HEK293 (cell line): ENCODE measurements around the gene GARIN5A.

ENCODE experiments used
- GLI2 ChIP-seq: fragments of 450-650 bp; formaldehyde crosslinking; IDR thresholded peaks from 2 replicates; pipeline ENCODE4; 2017; ENCODE audit warnings: missing biosample characterization, missing genetic modification characterization, low read depth, borderline replicate concordance
- PBX3 ChIP-seq: sonication (generic); formaldehyde crosslinking; IDR thresholded peaks from 2 replicates; pipeline ENCODE4 v1.8.1; 2022; ENCODE audit warnings: mild to moderate bottlenecking, moderate library complexity, missing genetic modification reagents
- WT1 ChIP-seq: fragments of 450-650 bp; formaldehyde crosslinking; IDR thresholded peaks from 2 replicates; pipeline ENCODE4 v1.5.1; 2016; ENCODE audit warnings: missing biosample characterization, missing genetic modification characterization
- YY1 ChIP-seq: fragments of 450-650 bp; formaldehyde crosslinking; IDR thresholded peaks from 2 replicates; pipeline ENCODE4 v1.5.1; 2018; ENCODE audit warnings: missing biosample characterization, missing genetic modification characterization
- YY2 ChIP-seq: fragments of 450-650 bp; formaldehyde crosslinking; IDR thresholded peaks from 2 replicates; pipeline ENCODE4 v1.5.1; 2016; ENCODE audit warnings: missing biosample characterization, missing genetic modification characterization
- ZBTB11 ChIP-seq: fragments of 450-650 bp; formaldehyde crosslinking; conservative IDR thresholded peaks from 2 replicates; pipeline ENCODE4 v1.5.1; 2016; ENCODE audit warnings: low read depth, missing biosample characterization, missing genetic modification characterization
- ZBTB17 ChIP-seq: fragments of 450-650 bp; formaldehyde crosslinking; IDR thresholded peaks from 2 replicates; pipeline ENCODE4 v1.5.1; 2016; ENCODE audit warnings: missing biosample characterization, missing genetic modification characterization
- ZNF114 ChIP-seq: fragments of 450-650 bp; formaldehyde crosslinking; IDR thresholded peaks from 2 replicates; pipeline ENCODE4 v1.5.0; 2017; ENCODE audit warnings: missing biosample characterization, missing genetic modification characterization
- ZNF140 ChIP-seq: fragments of 450-650 bp; formaldehyde crosslinking; IDR thresholded peaks from 2 replicates; pipeline ENCODE4 v1.5.1; 2016; ENCODE audit warnings: missing biosample characterization, missing genetic modification characterization
- ZNF148 ChIP-seq: fragments of 450-650 bp; formaldehyde crosslinking; IDR thresholded peaks from 2 replicates; pipeline ENCODE4 v1.5.0; 2017; ENCODE audit warnings: missing biosample characterization, missing genetic modification characterization, borderline replicate concordance
- ZNF2 ChIP-seq: fragments of 450-650 bp; formaldehyde crosslinking; IDR thresholded peaks from 2 replicates; pipeline ENCODE4 v1.5.1; 2016; ENCODE audit warnings: missing biosample characterization, missing genetic modification characterization
- ZNF248 ChIP-seq: fragments of 450-650 bp; formaldehyde crosslinking; IDR thresholded peaks from 2 replicates; pipeline ENCODE4 v1.5.1; 2017; ENCODE audit warnings: missing biosample characterization, missing genetic modification characterization
- ZNF280C ChIP-seq: fragments of 450-650 bp; formaldehyde crosslinking; IDR thresholded peaks from 2 replicates; pipeline ENCODE4 v1.5.1; 2016; ENCODE audit warnings: missing biosample characterization, missing genetic modification characterization
- ZNF350 ChIP-seq: fragments of 450-650 bp; formaldehyde crosslinking; IDR thresholded peaks from 2 replicates; pipeline ENCODE4 v1.5.0; 2017; ENCODE audit warnings: missing biosample characterization, mild to moderate bottlenecking, missing genetic modification characterization
- ZNF433 ChIP-seq: fragments of 450-650 bp; formaldehyde crosslinking; IDR thresholded peaks from 2 replicates; pipeline ENCODE4 v1.5.1; 2016; ENCODE audit warnings: missing biosample characterization, missing genetic modification characterization, low read depth
- ZNF544 ChIP-seq: fragments of 450-650 bp; formaldehyde crosslinking; IDR thresholded peaks from 2 replicates; pipeline ENCODE4 v1.5.0; 2017; ENCODE audit warnings: missing biosample characterization, missing genetic modification characterization
- ZNF596 ChIP-seq: fragments of 450-650 bp; IDR thresholded peaks from 2 replicates; pipeline ENCODE4 v1.5.0; 2018; ENCODE audit warnings: missing biosample characterization, mild to moderate bottlenecking, missing genetic modification characterization, moderate library complexity
- ZNF600 ChIP-seq: fragments of 450-650 bp; formaldehyde crosslinking; IDR thresholded peaks from 2 replicates; pipeline ENCODE4 v1.5.1; 2016; ENCODE audit warnings: missing biosample characterization, missing genetic modification characterization
- ZNF624 ChIP-seq: fragments of 450-650 bp; formaldehyde crosslinking; IDR thresholded peaks from 2 replicates; pipeline ENCODE4 v1.5.1; 2017; ENCODE audit warnings: missing biosample characterization, missing genetic modification characterization
- ZNF658 ChIP-seq: fragments of 450-650 bp; formaldehyde crosslinking; IDR thresholded peaks from 2 replicates; pipeline ENCODE4; 2016; ENCODE audit warnings: missing biosample characterization, missing genetic modification characterization
- ZNF677 ChIP-seq: fragments of 450-650 bp; IDR thresholded peaks from 2 replicates; pipeline ENCODE4 v1.5.0; 2018; ENCODE audit warnings: missing biosample characterization, mild to moderate bottlenecking, missing genetic modification characterization, moderate library complexity
- ZNF704 ChIP-seq: fragments of 450-650 bp; formaldehyde crosslinking; IDR thresholded peaks from 2 replicates; pipeline ENCODE4 v1.5.1; 2016; ENCODE audit warnings: missing biosample characterization, missing genetic modification characterization
- ZNF707 ChIP-seq: fragments of 450-650 bp; formaldehyde crosslinking; IDR thresholded peaks from 2 replicates; pipeline ENCODE4 v1.5.1; 2016; ENCODE audit warnings: missing biosample characterization, missing genetic modification characterization
- TF ChIP-seq, protein P1 (sequence below): fragments of 450-650 bp; formaldehyde crosslinking; optimal IDR thresholded peaks from 2 replicates; pipeline ENCODE3; 2016; ENCODE audit warnings: missing biosample characterization, mild to moderate bottlenecking, missing genetic modification characterization

Gene GARIN5A

DNA sequence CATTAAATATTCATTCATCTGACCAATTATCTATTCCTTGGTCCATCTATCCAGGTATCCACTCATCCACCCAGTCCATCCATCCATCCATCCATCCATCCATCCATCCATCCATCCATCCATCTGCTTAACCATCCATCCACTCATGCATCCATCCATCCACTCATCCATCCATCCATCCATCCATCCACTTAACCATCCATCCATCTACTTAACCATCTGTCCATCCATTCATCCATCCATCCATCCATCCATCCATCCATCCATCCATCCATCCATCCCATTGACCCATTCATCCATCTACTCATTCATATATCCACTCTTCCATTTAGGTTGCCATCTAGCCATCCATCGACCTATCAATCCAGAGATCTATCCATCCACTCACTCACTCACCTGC, 32.6 kb downstream of the GARIN5A start (continued):
- TF ChIP-seq ZNF280C (tag by site-specific recombination) (no peak), ZNF707 (tag by site-specific recombination) (no peak), ZNF248 (tag by site-specific recombination) (peak; percentile 68; the same call in 1 of the 2 replicates), ZBTB17 (tag by site-specific recombination) (peak; percentile 99), ZNF704 (no peak), ZNF140 (tag by site-specific recombination) (no peak), ZBTB11 (no peak), ZNF624 (tag by site-specific recombination) (no peak), ZNF433 (no peak), ZNF350 (tag by site-specific recombination) (no peak), ZNF658 (no peak), ZNF114 (tag by site-specific recombination) (no peak), YY2 (tag by site-specific recombination) (no peak), ZNF600 (tag by site-specific recombination) (no peak), ZNF544 (tag by site-specific recombination) (peak; percentile 45; the same call in 1 of the 2 replicates), WT1 (tag by site-specific recombination) (no peak), ZNF677 (tag by site-specific recombination) (no peak), GLI2 (tag by site-specific recombination) (no peak), ZNF2 (tag by site-specific recombination) (no peak), YY1 (tag by site-specific recombination) (no peak), ZNF596 (tag by site-specific recombination) (no peak), PBX3 (no peak), ZNF148 (tag by site-specific recombination) (0 out of 2 replicates have a peak, but pooled peaks have one; percentile 58)
- TF ChIP-seq, protein P1, sequence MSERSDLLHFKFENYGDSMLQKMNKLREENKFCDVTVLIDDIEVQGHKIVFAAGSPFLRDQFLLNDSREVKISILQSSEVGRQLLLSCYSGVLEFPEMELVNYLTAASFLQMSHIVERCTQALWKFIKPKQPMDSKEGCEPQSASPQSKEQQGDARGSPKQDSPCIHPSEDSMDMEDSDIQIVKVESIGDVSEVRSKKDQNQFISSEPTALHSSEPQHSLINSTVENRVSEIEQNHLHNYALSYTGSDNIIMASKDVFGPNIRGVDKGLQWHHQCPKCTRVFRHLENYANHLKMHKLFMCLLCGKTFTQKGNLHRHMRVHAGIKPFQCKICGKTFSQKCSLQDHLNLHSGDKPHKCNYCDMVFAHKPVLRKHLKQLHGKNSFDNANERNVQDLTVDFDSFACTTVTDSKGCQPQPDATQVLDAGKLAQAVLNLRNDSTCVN = no peak
